Prostate gland (tissue), 2 donors: ENCODE data around the gene XXYLT1. TPM values are rescaled to one million over a fixed set of nuclear protein-coding genes. Genes with fewer than 3 reads are reported as not detected.
"Not testable (repeated sequence)": the region's sequence is repeated elsewhere in the genome, so short reads cannot be mapped to it uniquely, and the experiment has no call there.

Source experiments
- DNase-seq: peaks from one replicate; pipeline ENCODE4 v3.0.0-alpha.2; 2019; ENCODE audit warnings: low spot score
- H3K27ac ChIP-seq, 2 donors: fragments of 200-600 bp; sonication (generic); 2 replicates each; pipeline ENCODE4 v1.5.1; 2017 to 2019
- H3K27me3 ChIP-seq: fragments of 200-600 bp; sonication (generic); replicated peaks from 2 replicates; pipeline ENCODE4 v1.5.1; 2019; ENCODE audit not compliant: insufficient read depth
- H3K36me3 ChIP-seq, 2 donors: fragments of 200-600 bp; sonication (generic); 1 replicate in 1 of 2; 2 replicates in 1 of 2; pipeline versions ENCODE4 v1.5.1 to v1.8.1; 2017 to 2019
- H3K4me1 ChIP-seq: fragments of 200-600 bp; sonication (generic); replicated peaks from 2 replicates; pipeline ENCODE4 v1.5.1; 2019
- H3K4me3 ChIP-seq, 2 donors: fragments of 200-600 bp; sonication (generic); 2 replicates each; pipeline ENCODE4 v1.5.1; 2017 to 2019
- H3K9me3 ChIP-seq: fragments of 200-600 bp; sonication (generic); 2 replicates; pipeline ENCODE4 v1.5.1; 2017
- POLR2A ChIP-seq: fragments of 450-650 bp; IDR thresholded peaks from one replicate; pipeline ENCODE4 v1.6.1; 2016; ENCODE audit warnings: antibody characterized with exemption, mild to moderate bottlenecking
- POLR2AphosphoS5 ChIP-seq: sonication (generic); formaldehyde crosslinking; IDR thresholded peaks from one replicate; pipeline ENCODE4 v1.6.1; 2017; ENCODE audit warnings: antibody characterized with exemption
- WGBS: methylation state at CpG from one replicate; pipeline ENCODE4 v1.1.5; 2018; 5-methylcytosine and 5-hydroxymethylcytosine counted together
- intact Hi-C: fragments of 100-400 bp; cut with DNase I; formaldehyde crosslinking; loops from one replicate; pipeline ENCODE4 v1.14.2; 2022
- total RNA-seq, 2 donors: library from RNA; depleted of rRNA; stranded (reverse); fragments of >200 nt; gene quantifications; one replicate each; pipeline ENCODE4 v1.1.0, GENCODE V29; 2016
- TF ChIP-seq, protein P1 (sequence below), 4 experiments: fragments of 200-600 bp in 2 of 4; fragments of 450-650 bp in 2 of 4; sonication (generic) in 2 of 4; IDR thresholded peaks; 1 replicate in 3 of 4; 2 replicates in 1 of 4; pipeline ENCODE4 v1.5.1; 2016 to 2019; ENCODE audit warnings: antibody characterized with exemption in 4 of 4, mild to moderate bottlenecking in 2 of 4, moderate library complexity in 2 of 4

The XXYLT1 gene
- total RNA-seq, 2 donors from 2014 or later = 14.9 to 22.7 TPM

DNA sequence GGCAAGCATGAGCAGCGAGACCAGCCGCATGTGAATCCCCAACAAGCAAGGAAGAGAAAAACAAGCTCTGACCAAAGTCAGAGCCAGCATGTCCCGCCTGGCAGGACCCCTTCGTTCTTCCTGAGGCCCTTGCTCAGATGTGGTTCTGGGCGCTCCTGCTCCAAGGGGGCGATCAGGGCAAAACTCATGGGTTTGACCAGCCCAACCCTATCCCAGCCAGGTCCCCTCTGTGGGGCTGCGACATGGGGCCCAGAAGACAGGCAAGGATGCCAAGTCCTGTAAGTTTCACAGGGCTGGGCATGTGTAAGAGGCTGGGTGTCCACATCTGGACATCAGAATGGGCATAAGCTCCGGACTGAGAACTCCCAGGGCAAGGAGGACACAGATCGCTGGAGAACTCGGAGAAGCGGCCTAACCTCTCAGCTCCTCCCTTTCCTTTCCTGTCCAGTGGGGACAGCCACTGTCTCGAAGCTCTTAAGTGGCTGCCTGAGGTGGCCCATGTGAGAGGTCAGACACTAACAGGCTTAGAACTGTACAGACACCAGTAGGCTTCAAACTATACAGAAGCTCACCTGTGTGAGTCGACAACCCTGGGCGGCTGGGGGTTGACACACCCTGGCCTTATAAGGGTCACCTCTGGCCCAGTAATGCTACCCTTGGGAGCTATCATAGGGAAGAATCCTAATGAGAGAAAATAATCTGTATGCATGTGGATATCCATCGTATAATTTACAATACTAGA is 48.9 kb downstream of the XXYLT1 start:
- no peak for DNase-seq
- Histone ChIP-seq H3K9me3 (no peaks in the 10 kb centered on the region), H3K4me3 (no peak overlapping the region), H3K36me3 (no peaks in the 10 kb centered on the region), H3K27me3 (no peaks in the 10 kb centered on the region), H3K4me1 (no peaks in the 10 kb centered on the region), H3K27ac (peak overlapping the region in 1 of 2 donors; percentile 35)
- TF ChIP-seq POLR2AphosphoS5 (no peak), POLR2A (no peak)
- TF ChIP-seq, protein P1, sequence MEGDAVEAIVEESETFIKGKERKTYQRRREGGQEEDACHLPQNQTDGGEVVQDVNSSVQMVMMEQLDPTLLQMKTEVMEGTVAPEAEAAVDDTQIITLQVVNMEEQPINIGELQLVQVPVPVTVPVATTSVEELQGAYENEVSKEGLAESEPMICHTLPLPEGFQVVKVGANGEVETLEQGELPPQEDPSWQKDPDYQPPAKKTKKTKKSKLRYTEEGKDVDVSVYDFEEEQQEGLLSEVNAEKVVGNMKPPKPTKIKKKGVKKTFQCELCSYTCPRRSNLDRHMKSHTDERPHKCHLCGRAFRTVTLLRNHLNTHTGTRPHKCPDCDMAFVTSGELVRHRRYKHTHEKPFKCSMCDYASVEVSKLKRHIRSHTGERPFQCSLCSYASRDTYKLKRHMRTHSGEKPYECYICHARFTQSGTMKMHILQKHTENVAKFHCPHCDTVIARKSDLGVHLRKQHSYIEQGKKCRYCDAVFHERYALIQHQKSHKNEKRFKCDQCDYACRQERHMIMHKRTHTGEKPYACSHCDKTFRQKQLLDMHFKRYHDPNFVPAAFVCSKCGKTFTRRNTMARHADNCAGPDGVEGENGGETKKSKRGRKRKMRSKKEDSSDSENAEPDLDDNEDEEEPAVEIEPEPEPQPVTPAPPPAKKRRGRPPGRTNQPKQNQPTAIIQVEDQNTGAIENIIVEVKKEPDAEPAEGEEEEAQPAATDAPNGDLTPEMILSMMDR (IDR thresholded peaks at IDR 0.05) = no peak
- WGBS = 86% methylated on average over 15 of the region's 15 CpGs
- intact Hi-C loops = no loop called here

DNA sequence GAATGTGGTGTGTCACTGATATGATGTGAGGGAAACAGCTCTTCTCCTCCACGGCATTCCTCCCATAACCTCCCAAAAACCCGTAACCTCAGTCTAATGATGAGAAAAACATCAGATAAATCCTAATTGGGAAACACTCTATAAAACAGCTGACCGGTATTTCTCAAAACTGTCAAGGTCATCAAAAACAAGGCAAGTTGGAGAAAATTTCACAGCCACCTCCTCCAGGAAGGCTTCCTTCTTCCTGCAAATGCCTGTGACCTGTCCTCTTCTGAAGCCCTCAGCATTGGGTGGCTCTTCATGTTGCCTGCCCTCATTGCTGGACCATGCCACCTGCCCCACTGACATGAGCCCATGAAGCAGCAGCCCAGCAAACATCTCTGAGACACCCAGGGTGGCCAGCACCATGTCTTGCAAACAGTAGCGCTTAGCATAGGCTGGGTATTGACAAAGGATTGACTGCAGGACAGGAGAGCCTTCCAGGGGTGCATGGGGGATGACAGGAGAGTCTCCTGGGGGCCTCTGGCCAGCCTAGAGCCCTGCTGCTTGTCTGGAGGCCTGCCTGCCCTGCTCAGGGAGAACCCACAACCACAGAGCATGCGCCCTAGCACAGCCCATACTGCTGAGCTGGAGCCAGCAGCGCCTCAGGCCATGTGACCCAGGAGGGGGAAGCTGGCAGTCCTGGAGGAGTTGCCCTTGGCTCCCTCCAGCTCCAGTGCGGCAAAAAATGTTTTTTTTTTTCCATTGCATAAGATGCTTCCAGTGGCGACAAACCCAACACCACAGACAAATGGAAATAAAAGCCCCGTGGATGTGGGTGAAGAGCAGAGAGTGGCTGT is 49.7 kb downstream of the XXYLT1 start:
- no peak for DNase-seq
- 81% methylated on average over 9 of the region's 9 CpGs for WGBS
- Histone ChIP-seq H3K27me3 (no peaks in the 10 kb centered on the region), H3K4me1 (no peaks in the 10 kb centered on the region), H3K27ac (peak overlapping the region in 1 of 2 donors; percentile 35), H3K36me3 (no peaks in the 10 kb centered on the region), H3K4me3 (no peak overlapping the region), H3K9me3 (no peaks in the 10 kb centered on the region)
- no peak for TF ChIP-seq POLR2A
- TF ChIP-seq, protein P1 (IDR thresholded peaks at IDR 0.05) = no peak
- no peak for TF ChIP-seq POLR2AphosphoS5
- intact Hi-C loops = no loop called here

DNA sequence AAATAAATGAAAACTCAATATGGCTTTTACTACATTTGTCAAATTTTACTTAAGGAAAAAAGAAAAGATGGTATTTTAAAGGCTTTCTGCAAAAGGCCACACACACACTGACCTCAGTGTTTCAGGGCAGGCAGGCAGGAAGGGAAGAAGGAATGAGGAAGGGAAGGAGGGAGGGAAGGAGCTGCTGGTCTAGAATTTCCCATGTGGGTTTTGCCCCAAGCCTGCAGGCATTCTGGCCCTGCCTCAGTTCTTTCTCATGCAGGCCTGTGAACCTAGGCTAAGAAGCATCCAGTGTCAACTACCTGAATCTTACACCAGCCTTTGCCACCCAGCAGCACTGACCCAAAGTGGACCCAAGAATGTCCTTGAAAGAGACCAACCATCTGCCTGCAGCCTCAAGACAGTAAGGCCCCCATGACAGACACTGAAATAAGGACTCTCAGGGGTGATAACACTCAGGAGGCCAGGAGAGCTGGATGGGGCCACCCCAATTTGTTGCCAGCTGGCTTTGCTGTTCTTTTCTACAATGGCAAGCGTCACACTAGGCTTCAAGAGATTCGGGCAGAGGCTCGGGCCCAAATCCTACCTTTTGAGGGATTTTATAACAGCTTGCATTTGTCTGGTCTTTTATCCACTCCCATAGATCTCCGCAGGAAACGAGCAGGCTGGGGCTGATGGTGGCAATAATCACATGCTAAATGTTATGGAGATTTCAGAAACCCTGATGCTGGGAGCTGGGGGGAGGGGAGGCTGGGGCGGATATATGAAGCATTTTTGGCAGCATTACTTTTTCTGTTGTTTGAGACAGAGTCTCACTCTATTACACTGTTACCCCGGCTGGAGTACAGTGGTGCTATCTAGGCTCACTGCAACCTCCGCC is 51.4 kb downstream of the XXYLT1 start:
- Histone ChIP-seq H3K27ac (no peak overlapping the region), H3K4me3 (no peak overlapping the region), H3K9me3 (no peaks in the 10 kb centered on the region), H3K27me3 (no peaks in the 10 kb centered on the region), H3K4me1 (no peaks in the 10 kb centered on the region), H3K36me3 (no peaks in the 10 kb centered on the region)
- DNase-seq = no peak
- TF ChIP-seq POLR2AphosphoS5 (no peak), POLR2A (no peak)
- TF ChIP-seq, protein P1 (IDR thresholded peaks at IDR 0.05) = no peak
- WGBS = 84% methylated on average over 8 of the region's 8 CpGs
- intact Hi-C loops = no loop called here

DNA sequence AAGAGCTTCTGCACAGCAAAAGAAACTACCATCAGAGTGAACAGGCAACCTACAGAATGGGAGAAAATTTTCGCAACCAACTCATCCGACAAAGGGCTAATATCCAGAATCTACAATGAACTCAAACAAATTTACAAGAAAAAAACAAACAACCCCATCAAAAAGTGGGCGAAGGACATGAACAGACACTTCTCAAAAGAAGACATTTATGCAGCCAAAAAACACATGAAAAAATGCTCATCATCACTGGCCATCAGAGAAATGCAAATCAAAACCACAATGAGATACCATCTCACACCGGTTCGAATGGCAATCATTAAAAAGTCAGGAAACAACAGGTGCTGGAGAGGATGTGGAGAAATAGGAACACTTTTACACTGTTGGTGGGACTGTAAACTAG is 52.6 kb downstream of the XXYLT1 start:
- H3K4me1 ChIP-seq, H3K4me3 ChIP-seq, H3K36me3 ChIP-seq, H3K9me3 ChIP-seq, H3K27ac ChIP-seq, H3K27me3 ChIP-seq, DNase-seq, intact Hi-C loops: not testable (repeated sequence)
- WGBS = 79% methylated on average over 2 of the region's 5 CpGs

DNA sequence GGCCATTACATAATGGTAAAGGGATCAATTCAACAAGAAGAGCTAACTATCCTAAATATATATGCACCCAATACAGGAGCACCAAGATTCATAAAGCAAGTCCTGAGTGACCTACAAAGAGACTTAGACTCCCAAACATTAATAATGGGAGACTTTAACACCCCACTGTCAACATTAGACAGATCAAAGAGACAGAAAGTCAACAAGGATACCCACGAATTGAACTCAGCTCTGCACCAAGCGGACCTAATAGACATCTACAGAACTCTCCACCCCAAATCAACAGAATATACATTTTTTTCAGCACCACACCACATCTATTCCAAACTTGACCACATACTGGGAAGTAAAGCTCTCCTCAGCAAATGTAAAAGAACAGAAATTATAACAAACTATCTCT is 55.4 kb downstream of the XXYLT1 start:
- WGBS = 94% methylated on average over 2 of the region's 2 CpGs
- H3K27ac ChIP-seq, H3K4me3 ChIP-seq, intact Hi-C loops, H3K9me3 ChIP-seq, DNase-seq, H3K4me1 ChIP-seq, H3K27me3 ChIP-seq, H3K36me3 ChIP-seq: not testable (repeated sequence)
